Midbrain (tissue), 1 donor: ENCODE measurements around the gene BAG5.
A peak's percentile ranks its signal among the peaks of the same experiment; 100 is the strongest.

Experiments used
- DNase-seq: peaks from one replicate; lab custom pipeline; 2025; lab: John Stamatoyannopoulos, UW

Gene BAG5

DNA sequence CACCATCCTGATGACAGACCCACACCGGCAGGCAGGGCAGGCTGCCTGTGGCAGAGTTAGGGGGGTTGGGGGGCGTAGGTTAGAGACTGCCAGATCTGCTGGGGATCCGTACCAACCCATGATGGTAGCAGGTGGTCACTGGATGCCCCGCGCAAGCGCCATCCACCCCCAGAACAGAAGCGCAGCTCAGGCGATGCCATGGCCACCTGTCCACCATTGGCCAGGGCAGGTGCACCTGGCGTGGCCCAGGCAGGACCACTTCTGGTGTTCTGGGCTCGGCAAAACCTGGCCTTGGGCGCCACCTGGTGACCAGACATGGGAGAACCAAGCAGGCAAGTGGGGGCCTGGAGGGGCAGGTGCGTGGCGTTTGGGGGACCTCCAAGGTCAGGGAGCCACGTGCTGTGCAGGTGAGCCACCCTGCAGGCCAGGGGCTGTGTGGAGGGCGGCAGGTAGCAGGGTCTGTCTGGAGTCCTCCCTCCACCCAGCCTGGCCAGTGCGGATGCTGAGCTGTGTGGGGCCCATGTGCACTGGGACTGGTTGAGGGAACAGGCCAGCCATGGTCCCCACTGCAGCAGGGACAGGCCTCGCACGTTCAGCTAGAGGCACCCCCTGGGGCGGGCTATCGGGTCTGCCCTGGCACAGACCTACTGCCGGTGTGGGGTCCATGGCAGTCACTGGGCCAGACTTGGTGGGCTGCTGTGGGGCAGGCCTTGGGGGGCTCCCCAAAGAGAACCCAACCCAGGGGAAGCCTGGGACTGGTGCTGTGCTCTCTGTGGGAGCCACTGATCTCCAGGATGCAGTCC is 15.6 kb downstream of the BAG5 start:
- peak; percentile 79 for DNase-seq

DNA sequence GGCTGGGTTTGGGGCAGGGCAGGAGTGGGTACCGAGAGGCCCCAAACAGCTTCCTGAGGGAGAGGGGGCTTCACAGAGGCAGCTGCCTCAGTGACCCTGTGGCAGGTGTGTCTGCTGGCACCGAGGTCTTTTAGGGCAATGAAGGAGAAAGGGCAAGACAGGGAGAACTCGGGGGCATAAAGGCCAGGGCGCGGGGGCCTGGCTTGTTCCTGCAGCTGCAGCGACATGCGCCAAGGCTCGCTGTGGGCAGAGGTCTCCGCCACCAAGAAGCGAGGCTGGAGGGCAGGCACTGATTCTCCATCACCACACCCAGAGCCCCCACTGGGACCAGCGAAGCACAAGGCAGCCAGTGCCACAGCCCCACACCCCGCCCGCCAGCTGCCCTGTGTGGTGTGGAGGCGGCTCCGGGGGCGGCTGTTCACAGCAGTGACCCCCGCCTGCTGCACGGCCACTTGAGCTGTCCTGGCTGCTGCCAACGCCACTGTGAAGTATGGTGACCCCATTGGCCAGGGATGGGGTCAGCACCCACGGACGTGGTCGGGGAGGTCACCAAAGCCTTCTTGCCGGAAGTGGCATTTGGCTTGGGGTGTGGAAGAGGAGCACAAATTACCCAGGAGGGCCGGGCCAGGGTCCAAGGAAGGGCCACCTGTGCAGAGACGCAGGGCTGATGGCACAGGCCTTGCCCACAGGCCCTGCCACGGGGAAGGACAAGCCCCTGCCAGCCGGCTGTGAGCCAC is 16.4 kb downstream of the BAG5 start:
- DNase-seq: no peak

DNA sequence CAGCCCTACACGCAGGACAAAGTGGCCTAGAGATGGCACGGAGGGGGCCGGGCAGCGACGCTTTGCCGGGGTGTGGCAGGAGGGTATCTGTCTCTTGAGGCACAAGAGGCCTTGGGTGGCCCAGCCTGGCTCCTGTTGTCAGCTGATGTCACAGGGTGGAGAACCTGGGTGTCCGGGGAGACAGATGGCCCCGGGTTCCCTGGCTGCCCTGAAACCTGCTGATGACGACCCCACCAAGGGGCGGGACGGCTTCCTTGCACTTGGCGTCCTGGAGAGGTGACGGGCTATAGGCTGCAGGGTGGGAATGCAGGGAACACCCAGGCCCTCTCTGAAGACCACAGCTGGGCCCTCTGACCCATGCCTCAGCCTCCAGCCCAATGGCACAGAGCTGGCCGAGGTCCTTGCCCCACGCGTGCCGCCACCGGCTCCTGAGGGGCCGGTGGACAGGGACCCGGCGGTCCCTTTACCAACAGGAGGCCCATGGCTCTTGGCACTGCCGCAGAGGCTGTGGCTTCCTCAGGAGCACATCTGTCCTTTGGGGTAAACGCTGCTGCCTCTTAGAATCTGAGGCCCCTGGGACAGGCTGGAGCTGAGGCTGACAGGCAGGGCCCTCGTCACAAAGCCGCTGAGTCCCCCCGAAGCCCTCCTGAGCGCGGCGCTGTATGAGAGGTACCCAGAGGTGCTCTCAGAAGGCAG is 17.1 kb downstream of the BAG5 start:
- DNase-seq: no peak

DNA sequence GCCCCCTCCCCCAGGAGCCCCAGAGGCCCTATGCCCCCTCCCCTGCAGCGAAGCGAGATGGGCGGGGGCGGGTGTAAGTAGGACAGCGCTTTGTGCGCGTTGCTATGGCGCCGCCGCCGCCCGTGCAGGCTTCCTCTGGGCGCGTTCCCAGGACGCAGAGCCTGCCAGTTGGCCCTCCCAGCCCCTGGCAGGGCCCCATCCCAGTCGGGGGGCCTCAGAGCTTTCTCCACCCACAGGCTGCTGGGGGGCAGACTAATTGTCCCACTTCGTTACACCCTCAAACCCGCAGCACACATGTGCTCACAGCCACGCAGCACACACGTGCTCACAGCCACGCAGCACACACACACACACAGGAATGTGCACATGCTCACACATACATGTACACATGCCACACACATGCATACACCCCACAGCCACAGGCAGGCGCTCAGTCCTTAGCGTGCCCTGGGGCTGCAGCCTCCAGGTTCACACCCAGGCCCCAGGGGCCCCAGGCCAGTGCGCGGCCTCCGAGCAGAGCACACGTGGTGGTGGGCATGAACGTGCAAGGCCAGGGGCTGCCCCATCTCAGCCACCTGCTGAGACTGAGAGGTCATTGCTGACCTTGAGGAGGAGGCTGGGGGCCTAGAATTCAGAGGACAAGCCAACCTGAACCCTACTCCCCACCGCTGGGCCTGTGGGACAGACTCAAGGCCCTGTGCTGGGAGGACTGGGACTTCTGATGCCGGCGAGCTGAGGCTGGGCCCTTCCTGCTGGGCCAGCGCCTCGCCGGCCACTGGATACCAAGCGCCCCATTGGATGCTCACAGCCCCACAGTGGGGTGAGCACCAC is 17.9 kb downstream of the BAG5 start:
- DNase-seq: peak; percentile 88

DNA sequence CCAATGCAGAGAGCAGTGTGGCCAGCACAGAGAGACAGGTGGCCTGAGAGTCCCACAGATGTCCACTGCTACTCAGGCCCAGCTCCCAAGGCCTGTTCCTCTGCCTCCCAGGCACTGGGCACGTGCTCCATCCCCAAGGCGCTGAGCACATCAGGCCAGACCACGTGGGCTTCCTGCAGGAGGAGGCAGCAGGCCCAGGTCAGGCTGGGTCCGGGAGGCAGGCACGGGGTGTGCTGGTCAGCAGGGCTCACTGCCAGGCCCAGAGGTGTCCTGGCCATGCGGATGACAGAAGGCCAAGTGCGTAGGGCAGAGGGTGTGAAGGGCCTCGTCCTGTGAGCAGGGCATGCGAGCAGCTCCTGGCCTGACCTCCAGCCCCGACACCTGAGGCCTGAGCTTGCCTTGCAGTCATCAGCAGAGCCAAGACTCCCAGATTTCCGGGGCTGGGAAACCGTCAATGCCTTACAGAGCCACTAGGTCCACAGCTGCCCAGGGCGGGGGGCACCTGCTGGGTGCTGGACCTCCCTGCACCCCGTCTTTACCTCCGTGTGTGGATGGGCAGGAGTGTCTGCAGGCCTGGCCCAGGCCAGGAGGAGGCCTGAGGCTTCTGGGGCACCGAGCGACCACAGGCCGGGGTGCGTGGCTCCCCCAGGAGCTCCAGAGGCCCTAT is 18.6 kb downstream of the BAG5 start:
- peak; percentile 64 for DNase-seq

DNA sequence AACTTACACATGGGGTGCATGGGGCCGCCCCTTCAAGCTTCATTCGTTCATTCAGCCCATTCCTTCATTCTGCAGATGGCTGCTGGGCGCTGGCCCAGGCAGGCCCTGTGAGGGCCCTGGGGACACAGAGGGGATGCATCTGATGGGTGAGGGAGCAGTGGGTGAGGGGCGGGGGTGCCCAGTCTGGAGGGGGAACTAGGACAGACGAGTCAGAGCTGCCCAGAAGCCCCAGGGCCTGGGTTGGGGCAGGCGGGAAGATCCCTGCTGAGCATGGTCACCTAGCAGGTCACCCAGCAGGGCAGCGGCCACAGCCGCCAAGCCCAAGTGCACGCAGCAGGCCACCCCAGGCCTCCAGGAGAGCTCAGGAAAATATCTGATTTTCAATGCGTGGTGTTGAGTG is 19.3 kb downstream of the BAG5 start:
- no peak for DNase-seq

DNA sequence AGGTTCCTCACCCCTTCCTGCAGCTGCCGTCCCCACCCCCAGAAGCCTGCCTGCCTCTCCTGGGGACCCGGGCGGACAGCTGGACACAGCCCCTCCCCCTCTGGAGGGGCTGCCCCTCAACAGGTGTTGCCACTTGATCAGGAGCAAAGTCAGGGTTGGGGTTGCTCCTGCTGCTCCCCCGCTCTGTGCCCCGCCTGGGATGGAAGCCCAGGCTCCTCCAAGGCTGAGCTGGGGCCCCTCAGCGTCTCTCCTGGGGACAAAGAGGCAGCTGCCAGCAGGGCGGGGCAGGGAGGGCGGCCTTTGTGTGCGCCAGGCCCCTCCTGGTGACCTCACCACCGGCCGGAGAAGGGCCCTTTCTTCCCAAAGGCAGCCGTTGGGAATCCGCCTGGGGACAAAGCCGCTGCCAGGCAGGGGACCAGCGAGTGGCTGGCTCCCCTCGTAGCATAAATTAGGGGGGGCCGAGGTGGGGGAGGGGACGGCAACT is 19.8 kb downstream of the BAG5 start:
- DNase-seq: peak; percentile 92

DNA sequence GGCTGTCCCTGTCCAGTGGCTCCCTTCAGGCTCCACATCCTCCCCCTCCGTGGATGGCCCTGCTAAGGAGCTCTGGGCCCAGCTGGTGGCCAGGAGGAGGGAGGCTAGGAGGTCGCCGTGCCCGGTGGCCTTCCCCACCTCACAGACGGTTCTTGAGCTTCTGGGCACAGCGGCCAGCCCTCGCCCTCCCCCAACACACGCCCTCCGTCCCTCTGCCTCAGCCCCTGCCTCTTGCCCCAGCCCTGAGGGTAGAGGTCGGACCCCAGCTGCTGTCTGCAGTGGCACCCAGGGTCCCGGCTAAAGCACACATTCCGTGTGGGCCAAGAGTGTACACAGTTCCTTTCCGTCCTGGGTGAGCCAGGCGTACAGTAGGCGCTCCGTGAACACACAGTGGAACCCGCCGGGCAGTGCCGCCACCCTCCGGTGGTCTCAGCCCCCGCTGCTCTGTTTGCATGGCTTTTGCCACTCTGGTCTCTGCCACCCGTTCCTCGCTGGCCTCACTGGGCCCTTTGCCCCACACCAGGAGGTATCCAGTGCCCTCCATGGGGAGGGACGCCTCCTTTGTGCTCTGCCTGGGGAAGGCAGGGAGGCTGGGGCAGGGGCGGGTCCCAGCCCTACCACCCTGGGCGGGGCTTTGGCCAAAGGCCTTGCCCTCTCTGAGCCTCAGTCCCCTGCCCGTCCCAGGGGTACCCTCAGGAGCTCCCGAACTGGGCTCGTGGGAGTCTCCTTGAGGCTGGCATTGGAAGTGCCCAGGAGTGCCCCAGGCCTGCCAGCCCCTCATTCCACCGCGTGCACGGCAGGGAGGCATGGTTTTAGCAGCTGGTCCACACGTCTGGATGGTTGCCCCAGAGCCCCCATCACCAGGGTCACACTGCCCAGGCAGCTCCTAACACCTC is 20.5 kb downstream of the BAG5 start:
- peak; percentile 57 for DNase-seq

DNA sequence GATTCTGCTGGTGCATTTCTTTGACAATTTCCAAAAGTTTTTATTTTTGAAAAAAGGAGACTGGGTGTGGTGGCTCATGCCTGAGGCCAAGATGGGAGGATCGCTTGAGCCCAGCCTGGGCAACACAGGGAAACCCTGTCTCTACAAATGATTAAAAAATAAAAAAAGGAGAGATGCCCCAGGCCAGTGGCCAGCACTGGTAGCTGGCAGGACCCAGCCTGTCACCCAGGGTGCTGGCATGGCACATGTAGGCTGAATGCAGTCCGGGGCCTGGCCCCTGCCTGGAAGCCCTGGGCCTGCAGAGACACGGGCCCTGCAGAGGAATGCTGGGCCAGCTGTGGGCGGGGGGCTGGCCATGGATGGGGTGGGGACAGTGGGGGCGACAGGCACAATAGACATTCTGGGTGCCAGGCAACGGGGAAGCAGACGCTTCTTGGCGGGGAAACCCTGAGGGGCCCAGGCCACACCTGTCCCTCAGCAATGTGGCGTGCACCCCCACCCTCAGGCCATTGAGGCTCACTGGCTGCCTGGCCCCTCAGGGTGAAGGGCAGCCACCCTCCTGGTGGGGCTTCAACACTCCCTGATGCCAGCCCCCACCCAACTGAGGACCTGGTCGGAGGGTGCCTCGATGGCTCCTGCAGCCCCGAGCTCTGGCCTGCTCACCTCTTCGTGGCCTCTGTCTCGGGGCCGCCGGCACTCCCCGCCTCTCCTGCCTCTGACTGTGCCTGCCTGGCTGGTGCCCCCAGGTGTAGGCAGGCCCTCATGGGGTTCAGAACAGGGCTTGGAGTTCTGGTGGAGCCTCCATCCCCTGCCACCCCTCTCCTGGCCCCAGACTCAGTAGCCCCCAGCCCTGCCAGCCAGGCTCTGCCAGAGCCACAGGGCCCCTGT is 21.4 kb downstream of the BAG5 start:
- DNase-seq: no peak

DNA sequence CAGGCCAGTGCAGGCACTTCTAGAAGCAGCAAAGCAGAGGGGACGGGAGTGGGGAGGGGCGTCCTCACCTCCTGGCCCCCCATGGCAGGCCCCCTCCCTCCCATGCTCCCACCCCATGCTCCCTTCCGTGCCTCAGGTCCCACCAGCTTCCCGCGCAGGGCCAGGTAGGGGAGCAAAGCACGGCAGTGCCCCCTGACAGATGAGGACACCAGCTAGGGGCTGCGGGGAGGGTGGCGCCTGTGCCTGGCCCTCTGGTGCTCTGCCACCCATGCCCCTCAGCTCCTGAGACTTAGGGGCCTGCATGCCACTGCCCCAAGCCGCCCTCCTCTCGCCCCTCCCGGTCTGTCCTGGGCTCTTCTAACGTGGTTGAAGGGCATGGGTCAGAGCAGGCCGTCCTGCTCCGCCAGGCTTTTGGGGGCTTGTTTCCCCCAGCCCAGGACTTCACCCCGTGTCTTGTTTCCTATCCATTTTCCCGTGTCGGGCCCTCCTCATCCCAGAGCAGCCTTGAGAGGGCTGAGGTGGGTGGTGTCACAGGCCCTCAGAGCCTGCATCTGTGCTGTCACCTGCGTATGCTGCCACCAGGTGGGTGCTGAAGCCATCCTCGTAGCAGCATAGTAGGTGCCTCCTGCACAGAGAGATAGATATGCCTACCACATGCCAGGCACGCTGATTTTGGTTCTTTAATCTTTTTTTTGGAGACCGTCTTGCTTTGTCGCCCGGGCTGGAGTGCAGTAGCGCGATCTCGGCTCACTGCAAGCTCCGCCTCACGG is 23.2 kb downstream of the BAG5 start:
- DNase-seq: no peak

DNA sequence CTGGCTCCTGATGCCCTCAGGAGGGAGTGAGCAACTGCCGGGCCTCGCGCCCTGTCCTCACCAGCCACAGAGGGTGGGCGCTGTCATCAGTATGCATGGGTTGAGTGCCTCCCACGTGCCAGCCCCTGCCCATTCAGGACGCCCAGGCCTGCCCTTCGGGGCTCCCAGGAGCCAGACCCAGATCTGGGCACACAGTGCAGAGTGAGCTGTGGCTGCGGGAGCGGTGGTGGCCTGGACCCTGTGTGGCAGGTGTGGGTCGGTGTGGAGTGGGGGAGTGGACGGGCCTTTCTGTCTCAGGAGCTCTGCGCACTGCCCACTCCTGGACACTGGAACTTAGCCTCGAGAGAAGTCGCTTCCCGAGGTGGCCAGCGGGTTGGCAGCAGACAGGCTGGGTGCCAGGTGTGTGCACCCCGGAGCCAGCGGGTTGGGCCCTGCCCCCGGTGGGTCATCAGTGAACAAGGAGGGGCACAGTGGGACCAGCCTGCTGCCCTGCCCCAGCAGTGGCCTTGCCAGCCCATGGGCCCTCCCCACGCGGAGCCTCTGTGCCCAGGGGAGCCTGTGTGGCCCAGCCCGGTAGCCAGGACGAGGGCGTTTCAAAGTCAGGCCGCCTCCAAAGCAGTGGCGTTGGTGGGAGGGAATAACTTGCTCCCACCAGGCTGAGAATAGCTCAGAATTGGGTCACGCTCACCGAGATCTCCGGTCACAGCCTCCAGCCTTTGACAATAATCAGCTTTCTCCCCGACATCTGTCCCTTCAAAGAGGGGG is 24.0 kb downstream of the BAG5 start:
- peak; percentile 35 for DNase-seq

DNA sequence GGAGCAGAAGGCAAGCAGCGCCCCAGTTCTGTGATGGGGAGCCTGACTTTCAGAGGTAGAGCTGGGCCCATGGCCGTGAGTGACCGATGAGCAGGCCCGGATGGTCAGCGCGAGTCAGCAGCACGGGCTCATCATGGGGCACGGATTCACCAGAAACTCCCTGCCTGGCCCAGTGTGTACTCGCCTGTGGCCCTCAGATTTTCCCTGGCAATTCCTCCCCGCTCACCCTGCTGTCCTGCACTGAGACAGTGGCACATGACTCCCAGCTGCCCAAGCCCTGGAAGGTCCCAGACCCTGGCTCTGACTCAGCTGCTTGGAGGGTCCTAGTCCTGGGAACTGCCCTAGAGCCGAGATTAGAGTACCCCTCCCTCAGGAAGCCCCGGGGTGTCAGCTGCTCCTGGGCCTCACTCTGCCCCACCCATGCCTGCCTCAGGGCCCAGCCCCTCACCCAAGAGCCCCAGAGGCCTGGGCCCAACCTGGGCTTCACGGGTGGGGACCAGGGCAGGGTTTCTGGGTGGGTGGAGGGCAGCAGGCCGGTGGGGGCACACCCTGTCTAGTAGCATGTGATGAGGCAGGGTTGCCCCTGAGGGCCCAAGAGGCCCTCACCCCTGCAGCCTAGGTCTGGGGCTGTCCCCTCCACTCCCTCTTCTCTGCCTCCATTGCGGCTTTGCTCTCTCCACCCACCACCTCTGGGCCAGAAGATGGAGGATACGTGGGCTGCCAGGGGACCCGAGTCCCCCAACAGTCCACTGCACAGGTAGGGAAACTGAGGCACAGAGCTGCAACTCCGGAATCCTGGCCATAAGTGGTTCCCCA is 25.1 kb downstream of the BAG5 start:
- DNase-seq: no peak

DNA sequence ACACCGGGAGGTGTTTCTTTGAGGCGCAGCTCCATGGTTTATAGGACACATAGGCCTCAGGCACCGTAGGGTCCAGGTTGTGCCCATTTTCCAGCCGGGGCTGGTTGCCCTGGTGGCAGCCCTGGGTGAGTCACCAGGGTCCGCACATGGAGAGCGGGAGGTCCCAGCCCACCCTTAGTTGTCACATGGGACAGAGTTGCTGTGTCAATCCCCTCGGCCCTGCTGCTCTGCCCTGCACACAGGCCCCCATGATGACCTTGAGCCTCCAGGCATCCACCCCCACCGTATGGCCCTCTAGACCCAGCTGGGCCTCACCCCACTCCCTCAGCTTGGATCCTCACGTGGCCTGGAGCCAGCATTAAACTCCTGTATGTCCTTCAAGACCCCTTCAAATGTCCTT is 25.8 kb downstream of the BAG5 start:
- no peak for DNase-seq

DNA sequence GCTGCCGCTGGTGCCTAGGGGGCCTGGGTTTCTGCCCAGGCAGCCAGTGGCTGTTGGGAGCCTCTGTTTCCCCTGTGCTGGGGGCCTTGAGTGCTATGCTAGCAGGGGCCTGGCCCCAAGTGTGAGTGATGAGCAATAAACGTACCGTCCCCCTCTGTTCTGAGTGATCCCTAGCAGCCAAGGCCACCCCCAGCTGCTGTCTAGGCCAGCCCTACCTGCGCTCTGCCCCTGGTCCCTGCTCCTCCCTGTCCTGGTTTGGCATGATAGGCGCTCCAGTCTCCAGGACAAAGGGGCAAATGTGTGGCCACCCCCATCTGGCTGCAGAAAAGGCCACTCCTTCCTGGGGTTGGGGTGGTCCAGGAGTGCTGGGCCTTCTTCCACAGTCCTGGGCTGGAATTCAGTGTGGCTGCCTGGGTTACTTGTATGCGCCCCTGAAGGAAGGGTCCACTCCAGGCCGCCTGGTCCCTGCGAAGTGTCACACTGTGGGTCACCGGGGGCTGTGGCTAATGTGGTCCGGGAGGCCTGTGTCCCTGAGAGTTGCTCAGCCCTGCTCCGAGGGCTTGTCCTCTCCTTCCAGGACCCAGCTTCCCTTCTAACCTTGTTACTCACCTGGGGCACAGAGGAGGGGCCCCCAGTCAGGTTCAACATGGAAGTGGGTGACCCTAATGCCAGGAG is 26.4 kb downstream of the BAG5 start:
- no peak for DNase-seq

DNA sequence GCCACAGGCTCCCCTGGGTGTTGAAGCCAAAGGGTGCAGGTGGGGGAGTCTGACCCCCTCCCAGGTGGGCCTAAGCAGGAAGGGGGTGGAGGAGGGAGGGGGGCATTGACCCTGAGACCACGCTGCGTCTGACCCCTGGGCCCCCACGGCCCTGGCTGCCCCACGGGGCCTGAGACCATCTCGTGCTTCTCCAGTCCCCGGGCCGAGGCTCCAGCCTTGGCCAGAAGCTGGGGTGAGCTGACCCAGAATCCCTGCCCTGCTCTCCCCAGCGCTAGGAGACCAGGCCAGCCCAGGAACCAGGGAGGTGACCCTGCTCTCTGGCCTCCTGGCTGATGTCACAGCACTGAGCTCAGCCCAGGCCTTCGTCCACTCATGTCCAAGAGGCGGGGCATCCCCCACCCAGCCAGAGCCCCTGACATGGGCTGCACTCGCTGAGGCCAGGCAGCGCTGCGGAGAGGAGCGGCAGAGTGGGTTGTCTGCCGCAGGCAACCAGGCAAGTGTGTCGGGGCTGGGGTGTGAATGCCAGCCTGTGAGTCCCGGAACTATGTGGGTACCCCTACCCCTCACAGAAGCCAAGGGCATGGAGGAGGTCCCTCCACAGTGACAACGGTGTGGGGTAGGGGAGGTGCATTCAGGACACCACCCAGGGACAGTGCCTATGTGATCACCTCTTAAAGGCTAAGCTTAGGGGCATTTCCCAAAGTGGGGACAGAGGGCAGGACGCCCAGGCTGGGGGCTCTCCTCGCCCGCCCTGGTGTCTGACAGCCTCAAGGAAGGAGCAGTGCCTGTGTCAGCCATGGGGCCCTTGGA is 27.2 kb downstream of the BAG5 start:
- no peak for DNase-seq
